ENCODE results near the gene DPEP3. TPM values are rescaled to one million over a fixed set of nuclear protein-coding genes. Genes with fewer than 3 reads are reported as not detected.

Gene DPEP3
- total RNA-seq, 2 experiments from 2014 or later, result 0.16 to 0.25 TPM

DNA sequence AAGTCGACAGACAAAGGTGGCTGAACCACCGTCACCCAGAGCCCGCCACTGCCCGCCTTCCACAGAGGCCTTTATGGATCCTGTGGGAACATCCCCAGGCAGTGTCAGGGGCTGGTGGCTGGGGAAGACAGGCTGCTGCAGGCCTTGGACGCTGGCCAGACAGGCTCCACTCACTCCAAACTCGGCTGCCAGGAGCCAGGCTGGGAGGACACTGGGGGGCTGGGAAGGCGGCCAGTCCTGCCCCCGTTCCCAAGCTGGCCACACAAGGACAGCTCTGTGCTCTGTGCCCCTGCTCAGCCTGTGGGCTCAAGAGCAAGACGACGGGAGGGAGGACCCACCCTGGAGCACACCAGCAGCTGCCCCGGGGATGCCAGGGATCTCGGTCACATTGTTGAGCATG is 28.8 kb downstream of the DPEP3 start:
- H3K27me3 Mint-ChIP-seq, result no peaks in the 10 kb centered on the region
- no peaks in the 10 kb centered on the region for H3K9me3 Mint-ChIP-seq
- ChIA-PET POLR2A (interaction anchor here (0.5 to 1.8 kb wide), 3 partner anchors 11 to 377 kb away, joined by 3 to 4 read pairs (median 3); no protein-coding TSS in a partner anchor), CTCF (interaction anchor here (0.5 to 2.7 kb wide), 2 partner anchors 10 to 182 kb away, joined by 3 to 18 read pairs; no protein-coding TSS in a partner anchor)
- no peak overlapping the region for H3K27ac Mint-ChIP-seq
- H3K4me1 Mint-ChIP-seq (ENCODE audit: low read depth), result no peaks in the 10 kb centered on the region
- DNase-seq, result no peak
- intact Hi-C loops (cut with micrococcal nuclease), result no loop called here
- H3K36me3 Mint-ChIP-seq (ENCODE audit: low read depth), result peaks cover 12% of the 10 kb centered on the region
- no peak for ATAC-seq
- H3K4me3 Mint-ChIP-seq, result no peak overlapping the region
- TF ChIP-seq, protein P1, sequence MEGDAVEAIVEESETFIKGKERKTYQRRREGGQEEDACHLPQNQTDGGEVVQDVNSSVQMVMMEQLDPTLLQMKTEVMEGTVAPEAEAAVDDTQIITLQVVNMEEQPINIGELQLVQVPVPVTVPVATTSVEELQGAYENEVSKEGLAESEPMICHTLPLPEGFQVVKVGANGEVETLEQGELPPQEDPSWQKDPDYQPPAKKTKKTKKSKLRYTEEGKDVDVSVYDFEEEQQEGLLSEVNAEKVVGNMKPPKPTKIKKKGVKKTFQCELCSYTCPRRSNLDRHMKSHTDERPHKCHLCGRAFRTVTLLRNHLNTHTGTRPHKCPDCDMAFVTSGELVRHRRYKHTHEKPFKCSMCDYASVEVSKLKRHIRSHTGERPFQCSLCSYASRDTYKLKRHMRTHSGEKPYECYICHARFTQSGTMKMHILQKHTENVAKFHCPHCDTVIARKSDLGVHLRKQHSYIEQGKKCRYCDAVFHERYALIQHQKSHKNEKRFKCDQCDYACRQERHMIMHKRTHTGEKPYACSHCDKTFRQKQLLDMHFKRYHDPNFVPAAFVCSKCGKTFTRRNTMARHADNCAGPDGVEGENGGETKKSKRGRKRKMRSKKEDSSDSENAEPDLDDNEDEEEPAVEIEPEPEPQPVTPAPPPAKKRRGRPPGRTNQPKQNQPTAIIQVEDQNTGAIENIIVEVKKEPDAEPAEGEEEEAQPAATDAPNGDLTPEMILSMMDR (IDR thresholded peaks at IDR 0.05), result no peak

DNA sequence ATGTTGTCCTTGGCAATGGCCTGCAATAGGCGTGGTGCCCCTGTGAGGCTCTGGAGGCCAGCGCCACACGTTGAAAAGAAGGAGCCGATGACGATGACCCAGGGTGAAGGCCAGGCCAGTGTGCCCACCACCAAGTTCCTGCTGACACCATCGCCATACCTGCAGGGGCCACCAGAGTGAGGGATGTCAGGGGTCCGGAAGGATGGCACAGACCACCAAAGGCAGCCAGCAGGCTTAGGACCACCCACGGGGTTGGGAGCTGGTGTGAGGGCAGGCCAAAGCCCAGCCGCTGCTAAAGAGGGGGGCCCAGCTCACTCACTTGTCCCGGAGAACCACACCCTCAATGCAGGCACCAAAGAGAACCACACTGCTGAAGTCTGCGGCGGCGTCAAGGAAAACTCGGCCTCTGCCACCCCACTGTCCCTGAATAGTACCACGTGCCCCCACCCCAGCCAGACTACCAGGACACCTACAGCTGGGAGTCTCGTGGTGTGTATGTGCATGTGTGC is 29.9 kb downstream of the DPEP3 start:
- ATAC-seq, result no peak
- intact Hi-C loops (cut with micrococcal nuclease), result no loop called here
- H3K9me3 Mint-ChIP-seq, result no peaks in the 10 kb centered on the region
- peaks cover 17% of the 10 kb centered on the region for H3K36me3 Mint-ChIP-seq (ENCODE audit: low read depth)
- no peak for DNase-seq
- ChIA-PET CTCF (interaction anchor here (2.7 kb wide), 1 partner anchor 9 kb away, joined by 18 read pairs; no protein-coding TSS in a partner anchor), POLR2A (interaction anchor here (1.0 to 1.8 kb wide), 2 partner anchors 10 to 11 kb away, joined by 3 to 4 read pairs; no protein-coding TSS in a partner anchor)
- H3K4me3 Mint-ChIP-seq, result no peak overlapping the region
- H3K4me1 Mint-ChIP-seq (ENCODE audit: low read depth), result no peaks in the 10 kb centered on the region
- TF ChIP-seq, protein P1 (IDR thresholded peaks at IDR 0.05), result no peak
- no peaks in the 10 kb centered on the region for H3K27me3 Mint-ChIP-seq
- no peak overlapping the region for H3K27ac Mint-ChIP-seq

DNA sequence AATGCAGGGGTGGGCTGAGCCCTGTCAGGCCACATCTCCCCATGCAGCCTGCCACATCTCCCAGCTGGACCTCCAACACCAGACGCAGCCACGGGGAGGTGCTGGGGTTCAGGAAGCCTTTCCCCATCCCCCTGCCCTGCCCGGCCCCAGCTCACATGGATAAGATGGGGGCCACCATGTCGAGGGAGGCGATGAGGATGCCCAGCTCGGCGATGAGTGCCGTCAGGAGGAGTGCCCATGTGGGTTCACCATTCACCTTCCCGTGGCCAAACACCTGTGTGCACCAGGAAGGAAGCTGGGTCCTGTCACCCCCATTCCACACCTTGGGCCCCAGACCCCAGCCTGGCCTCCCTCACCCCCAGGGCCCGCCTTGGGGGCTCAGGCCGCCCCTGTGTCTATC is 30.7 kb downstream of the DPEP3 start:
- Mint-ChIP-seq H3K27ac (no peak overlapping the region), H3K4me1 (ENCODE audit: low read depth) (no peaks in the 10 kb centered on the region), H3K36me3 (ENCODE audit: low read depth) (peaks cover 11% of the 10 kb centered on the region), H3K4me3 (no peak overlapping the region), H3K9me3 (no peaks in the 10 kb centered on the region), H3K27me3 (no peaks in the 10 kb centered on the region)
- no peak for ATAC-seq
- TF ChIP-seq, protein P1 (IDR thresholded peaks at IDR 0.05), result no peak
- ChIA-PET CTCF (interaction anchor here (2.7 kb wide), 1 partner anchor 8 kb away, joined by 18 read pairs; no protein-coding TSS in a partner anchor), POLR2A (interaction anchor here (0.8 to 1.8 kb wide), 4 partner anchors 9 to 15 kb away, joined by 3 to 5 read pairs (median 4); partner anchors contain the start of gene PSMB10)
- intact Hi-C loops (cut with micrococcal nuclease), result no loop called here
- DNase-seq, result no peak

DNA sequence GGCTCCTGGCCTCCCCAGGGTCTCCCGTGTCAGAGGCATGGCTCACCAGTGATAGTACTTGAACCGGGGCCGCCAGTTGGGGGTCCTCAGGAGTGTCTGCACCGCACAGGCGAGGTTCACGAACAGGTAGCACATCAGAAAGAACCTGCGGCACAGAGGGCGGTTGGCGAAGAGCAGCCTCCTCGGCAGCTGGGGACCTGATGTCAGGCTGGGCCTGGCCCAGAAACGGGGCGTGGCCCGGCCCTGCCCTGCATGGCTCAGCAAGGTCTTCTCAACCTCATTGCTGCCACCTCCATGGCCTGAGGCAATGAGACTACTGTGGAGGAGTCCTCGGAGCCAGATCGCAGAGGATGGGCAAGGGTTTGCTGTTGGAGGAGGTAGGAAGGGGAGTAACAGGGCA is 32.3 kb downstream of the DPEP3 start:
- POLR2A ChIA-PET, result interaction anchor here (1.0 kb wide), 1 partner anchor 11 kb away, joined by 4 read pairs; the partner anchor contains the start of gene PSMB10
- Mint-ChIP-seq H3K9me3 (no peaks in the 10 kb centered on the region), H3K36me3 (ENCODE audit: low read depth) (peaks cover 11% of the 10 kb centered on the region), H3K27ac (no peak overlapping the region), H3K4me3 (no peak overlapping the region), H3K27me3 (no peaks in the 10 kb centered on the region), H3K4me1 (ENCODE audit: low read depth) (no peaks in the 10 kb centered on the region)
- no peak for DNase-seq
- CTCF ChIA-PET, result no interaction called here
- no peak for ATAC-seq
- intact Hi-C loops (cut with micrococcal nuclease), result no loop called here
- TF ChIP-seq, protein P1 (IDR thresholded peaks at IDR 0.05), result no peak

DNA sequence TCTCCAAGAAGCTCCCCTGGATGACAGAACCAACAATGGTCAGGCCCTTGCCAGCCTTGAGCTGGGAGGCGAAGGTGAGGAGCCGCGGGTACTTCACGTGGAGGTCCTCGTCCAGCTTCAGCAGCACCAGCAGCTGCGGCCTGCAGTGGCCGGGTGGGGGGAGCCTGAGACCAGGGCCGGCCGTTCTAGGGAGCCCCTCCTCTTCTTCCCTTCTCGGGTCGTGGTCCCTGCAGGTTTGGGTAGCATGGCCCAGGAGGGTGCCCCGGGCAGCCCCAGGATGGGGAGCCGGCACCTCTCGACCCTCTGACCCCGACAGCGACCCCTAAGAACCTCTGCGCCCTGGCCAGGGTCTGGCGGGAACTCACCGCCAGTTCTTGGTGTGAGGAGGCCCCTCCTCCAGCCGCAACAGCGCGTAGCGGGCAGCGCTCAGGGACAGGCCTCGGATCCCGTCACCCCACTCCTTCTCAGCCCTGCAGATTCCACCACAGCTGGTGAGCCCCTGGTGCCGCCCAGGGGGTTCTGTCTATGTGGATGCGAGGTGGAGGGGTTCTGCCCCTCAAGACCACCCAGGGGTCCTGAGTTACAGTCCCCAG is 33.2 kb downstream of the DPEP3 start:
- no peak overlapping the region for H3K4me3 Mint-ChIP-seq
- CTCF ChIA-PET, result interaction anchor here (0.7 to 1.6 kb wide), 4 partner anchors 11 to 94 kb away, joined by 3 to 4 read pairs (median 4); partner anchors contain the start of gene PSMB10
- peaks cover 2% of the 10 kb centered on the region for H3K4me1 Mint-ChIP-seq (ENCODE audit: low read depth)
- intact Hi-C loops (cut with micrococcal nuclease), result no loop called here
- TF ChIP-seq, protein P1 (IDR thresholded peaks at IDR 0.05), result no peak
- ATAC-seq (no peak), DNase-seq (no peak)
- H3K27ac Mint-ChIP-seq, result no peak overlapping the region
- H3K9me3 Mint-ChIP-seq, result no peaks in the 10 kb centered on the region
- POLR2A ChIA-PET, result interaction anchor here (1.0 kb wide), 1 partner anchor 10 kb away, joined by 4 read pairs; the partner anchor contains the start of gene PSMB10
- H3K36me3 Mint-ChIP-seq (ENCODE audit: low read depth), result peaks cover 11% of the 10 kb centered on the region
- H3K27me3 Mint-ChIP-seq, result no peaks in the 10 kb centered on the region

All from activated CD8-positive, alpha-beta T cell treated with anti-CD3 and anti-CD28 coated beads for 36 hours (primary cell).